H1 (cell line): Measurements from ENCODE around the gene PET100. TPM values are rescaled to one million over a fixed set of nuclear protein-coding genes. Genes with fewer than 3 reads are reported as not detected.

Source experiments
- CTCF ChIA-PET: fragments of 300-600 bp; sonication (Branson Sonifier 250); formaldehyde crosslinking; loops from one replicate; lab custom pipeline; 2021; ENCODE audit not compliant: partially characterized antibody; lab: Charles Lee
- POLR2A ChIA-PET: fragments of 300-600 bp; sonication (Branson Sonifier 250); formaldehyde crosslinking; loops from one replicate; lab custom pipeline; 2021; ENCODE audit warnings: inconsistent platforms; ENCODE audit not compliant: partially characterized antibody; lab: Charles Lee
- DNase-seq, 2 experiments: peaks; one replicate each; pipeline versions ENCODE4 v3.0.0 to v3.0.0-alpha.2; 2010 to 2022; ENCODE audit warnings: low spot score in 2 of 2, low read depth in 1 of 2, mixed read lengths in 1 of 2
- FAIRE-seq: peaks from 2 replicates; lab custom pipeline; 2011; peaks lifted over from hg19 to GRCh38; lab: Jason Lieb, UNC
- H2AFZ ChIP-seq: 2 replicates; pipeline ENCODE4 v1.8.1; 2012; ENCODE audit warnings: low read length, inconsistent platforms
- H2AK5ac ChIP-seq: 2 replicates; pipeline ENCODE4 v1.6.1; 2013; ENCODE audit warnings: low read depth, low read length
- H2BK120ac ChIP-seq: replicated peaks from 2 replicates; pipeline ENCODE3; 2013; ENCODE audit warnings: low read depth, low read length, inconsistent platforms
- H2BK12ac ChIP-seq: 2 replicates; pipeline ENCODE4 v1.6.1; 2013; ENCODE audit warnings: low read depth, low read length
- H2BK15ac ChIP-seq: 2 replicates; pipeline ENCODE4 v1.6.1; 2013; ENCODE audit warnings: low read length
- H2BK20ac ChIP-seq: 2 replicates; pipeline ENCODE4 v1.6.1; 2013; ENCODE audit warnings: low read length
- H2BK5ac ChIP-seq: 2 replicates; pipeline ENCODE4 v1.6.1; 2013; ENCODE audit warnings: low read depth, low read length
- H3K14ac ChIP-seq: 2 replicates; pipeline ENCODE4 v1.6.1; 2013; ENCODE audit warnings: inconsistent platforms; ENCODE audit not compliant: insufficient read length
- H3K18ac ChIP-seq: 2 replicates; pipeline ENCODE4 v1.6.1; 2013; ENCODE audit warnings: low read length; ENCODE audit errors: extremely low read depth
- H3K23ac ChIP-seq: 2 replicates; pipeline ENCODE4 v1.6.1; 2013; ENCODE audit warnings: inconsistent platforms; ENCODE audit not compliant: insufficient read length
- H3K23me2 ChIP-seq: 2 replicates; pipeline ENCODE4 v1.6.1; 2013; ENCODE audit warnings: low read depth, low read length
- H3K27ac ChIP-seq: 2 replicates; pipeline ENCODE4 v1.6.1; 2011; ENCODE audit warnings: low read depth, low read length, inconsistent platforms
- H3K27me3 ChIP-seq, 4 experiments: replicated peaks in 1 of 4; 1 replicate in 1 of 4; 2 replicates in 3 of 4; pipeline versions ENCODE4 v1.6.1 to v1.8.1; 2011 to 2013; ENCODE audit warnings: low read length in 3 of 4, mild to moderate bottlenecking in 3 of 4, inconsistent platforms in 2 of 4, mixed read lengths in 2 of 4, moderate library complexity in 1 of 4; ENCODE audit not compliant: control insufficient read depth in 3 of 4, insufficient read depth in 3 of 4; ENCODE audit errors: extremely low read depth in 1 of 4
- H3K36me3 ChIP-seq, 4 experiments: 2 replicates each; pipeline versions ENCODE4 v1.6.1 to v1.8.1; 2011 to 2013; ENCODE audit warnings: mild to moderate bottlenecking in 4 of 4, low read length in 3 of 4, moderate library complexity in 2 of 4, control low read depth in 1 of 4, inconsistent platforms in 1 of 4; ENCODE audit not compliant: insufficient read depth in 4 of 4, control insufficient read depth in 2 of 4
- H3K4ac ChIP-seq: replicated peaks from 2 replicates; pipeline ENCODE3; 2013; ENCODE audit warnings: low read length, low read depth, mixed read lengths, inconsistent platforms; ENCODE audit not compliant: insufficient read length
- H3K4me1 ChIP-seq, 4 experiments: replicated peaks in 1 of 4; 1 replicate in 1 of 4; 2 replicates in 3 of 4; pipeline versions ENCODE4 v1.6.1 to v1.8.1; 2011 to 2013; ENCODE audit warnings: low read length in 3 of 4, inconsistent platforms in 2 of 4, mixed read lengths in 1 of 4; ENCODE audit not compliant: insufficient read depth in 4 of 4, control insufficient read depth in 3 of 4
- H3K4me2 ChIP-seq, 2 experiments: 2 replicates each; pipeline versions ENCODE4 v1.6.1 to v1.8.1; 2011 to 2013; ENCODE audit warnings: low read depth in 2 of 2, low read length in 2 of 2, control low read depth in 1 of 2, inconsistent platforms in 1 of 2, mild to moderate bottlenecking in 1 of 2; ENCODE audit not compliant: insufficient read depth in 1 of 2
- H3K4me3 ChIP-seq, 4 experiments: fragments of 200-600, 300-600 bp in 1 of 4; sonication (generic), shearing (Covaris generic), sonication (Bioruptor Twin) in 1 of 4; 2 replicates each; pipeline versions ENCODE4 v1.5.1 to v1.8.1; 2011 to 2016; ENCODE audit warnings: low read length in 4 of 4, low read depth in 3 of 4, control low read depth in 2 of 4, inconsistent platforms in 2 of 4, mild to moderate bottlenecking in 2 of 4, mixed read lengths in 1 of 4, moderate library complexity in 1 of 4; ENCODE audit not compliant: insufficient read depth in 2 of 4; ENCODE audit errors: extremely low read depth in 1 of 4
- H3K56ac ChIP-seq: replicated peaks from 2 replicates; pipeline ENCODE3; 2013; ENCODE audit warnings: low read depth, mild to moderate bottlenecking, mixed read lengths, low read length, inconsistent platforms; ENCODE audit not compliant: insufficient read length
- H3K79me1 ChIP-seq: 2 replicates; pipeline ENCODE4 v1.6.1; 2013; ENCODE audit warnings: low read depth, low read length, control low read depth
- H3K79me2 ChIP-seq, 2 experiments: 2 replicates each; pipeline versions ENCODE4 v1.6.1 to v1.8.1; 2012 to 2013; ENCODE audit warnings: low read length in 2 of 2, mild to moderate bottlenecking in 2 of 2, inconsistent platforms in 1 of 2; ENCODE audit not compliant: insufficient read depth in 2 of 2, control insufficient read depth in 1 of 2
- H3K9ac ChIP-seq, 4 experiments: replicated peaks in 1 of 4; 1 replicate in 1 of 4; 2 replicates in 3 of 4; pipeline versions ENCODE4 v1.6.1 to v1.8.1; 2011 to 2013; ENCODE audit warnings: low read depth in 3 of 4, low read length in 3 of 4, control low read depth in 2 of 4, mild to moderate bottlenecking in 2 of 4, moderate library complexity in 2 of 4, inconsistent platforms in 1 of 4; ENCODE audit errors: extremely low read depth in 1 of 4
- H3K9me3 ChIP-seq, 2 experiments: 2 replicates each; pipeline versions ENCODE4 v1.6.1 to v1.8.1; 2012 to 2013; ENCODE audit warnings: mild to moderate bottlenecking in 2 of 2, moderate library complexity in 2 of 2, control low read depth in 1 of 2, inconsistent platforms in 1 of 2, low read depth in 1 of 2, low read length in 1 of 2, mixed read lengths in 1 of 2; ENCODE audit not compliant: insufficient read depth in 2 of 2
- H4K20me1 ChIP-seq, 2 experiments: replicated peaks in 1 of 2; 2 replicates each; pipeline versions ENCODE3 to v1.8.1; 2011 to 2013; ENCODE audit warnings: inconsistent platforms in 2 of 2, low read length in 2 of 2, mild to moderate bottlenecking in 1 of 2; ENCODE audit not compliant: insufficient read depth in 2 of 2, control insufficient read depth in 1 of 2
- H4K5ac ChIP-seq: 2 replicates; pipeline ENCODE4 v1.6.1; 2013; ENCODE audit warnings: low read length, low read depth, mixed read lengths, inconsistent platforms; ENCODE audit not compliant: insufficient read length
- H4K8ac ChIP-seq: 2 replicates; pipeline ENCODE4 v1.8.0; 2013; ENCODE audit warnings: mild to moderate bottlenecking, moderate library complexity, low read length, inconsistent platforms; ENCODE audit not compliant: insufficient read depth; ENCODE audit errors: extremely low read depth
- H4K91ac ChIP-seq: replicated peaks from 2 replicates; pipeline ENCODE3; 2013; ENCODE audit warnings: low read length, mixed read lengths, inconsistent platforms; ENCODE audit not compliant: insufficient read length
- CTBP2 ChIP-seq: IDR thresholded peaks from 2 replicates; pipeline ENCODE4 v1.7.0; 2011; ENCODE audit warnings: borderline replicate concordance, mild to moderate bottlenecking, moderate library complexity, mixed read lengths, low read length; ENCODE audit not compliant: insufficient read depth, insufficient read length
- FOSL1 ChIP-seq: IDR thresholded peaks from 2 replicates; pipeline ENCODE4 v1.6.1; 2011; ENCODE audit warnings: mild to moderate bottlenecking, low read depth, low read length, moderate library complexity; ENCODE audit not compliant: insufficient read depth
- KDM5A ChIP-seq: fragments of 200-600 bp; IDR thresholded peaks from 2 replicates; pipeline ENCODE4 v1.7.1; 2012; ENCODE audit warnings: mild to moderate bottlenecking, low read length, inconsistent platforms, mixed read lengths
- NRF1 ChIP-seq: IDR thresholded peaks from 2 replicates; pipeline ENCODE4 v1.6.1; 2011; ENCODE audit warnings: mild to moderate bottlenecking, low read depth, low read length, improper control_type of control experiment
- POLR2A ChIP-seq, 2 experiments: IDR thresholded peaks; 1 replicate in 1 of 2; 2 replicates in 1 of 2; pipeline ENCODE4 v1.6.1; 2011; ENCODE audit warnings: low read depth in 2 of 2, low read length in 2 of 2, mild to moderate bottlenecking in 2 of 2; ENCODE audit errors: control extremely low read depth in 1 of 2
- SIN3A ChIP-seq, 2 experiments: IDR thresholded peaks in 1 of 2; conservative IDR thresholded peaks in 1 of 2; 2 replicates each; pipeline ENCODE4 v1.6.1; 2011 to 2012; ENCODE audit warnings: low read length in 2 of 2, improper control_type of control experiment in 1 of 2, low read depth in 1 of 2, mild to moderate bottlenecking in 1 of 2
- SP2 ChIP-seq: IDR thresholded peaks from 2 replicates; pipeline ENCODE4 v1.6.1; 2012; ENCODE audit warnings: mild to moderate bottlenecking, low read length, inconsistent platforms
- SRF ChIP-seq: IDR thresholded peaks from 2 replicates; pipeline ENCODE4 v1.6.1; 2011; ENCODE audit warnings: mild to moderate bottlenecking, low read depth, low read length, moderate library complexity
- WGBS, 2 experiments: shearing (Covaris generic) in 1 of 2; methylation state at CpG; one replicate each; pipeline versions ENCODE4 v1.1.6 to v1.1.7; 2013 to 2015; ENCODE audit warnings: low lambda C conversion rate in 2 of 2, mixed read lengths in 2 of 2, inconsistent platforms in 1 of 2, low coverage in 1 of 2, missing lambda C conversion rate in 1 of 2; ENCODE audit not compliant: insufficient replicate concordance in 2 of 2, insufficient coverage in 1 of 2, insufficient read length in 1 of 2; ENCODE audit errors: extremely low coverage in 1 of 2, missing lambda C conversion rate in 1 of 2; 5-methylcytosine and 5-hydroxymethylcytosine counted together
- polyA plus RNA-seq, 7 experiments: library from polyadenylated mRNA; depleted of rRNA in 3 of 7; stranded (reverse) in 5 of 7; unstranded in 2 of 7; fragments of >200 nt in 5 of 7; fragments of 200-250 nt in 2 of 7; gene quantifications; 1 replicate in 5 of 7; 2 replicates in 1 of 7; 4 replicates in 1 of 7; pipeline versions ENCODE4 v1.2.1 to v1.2.3, GENCODE V29; 2011 to 2013; ENCODE audit warnings: missing spikeins in 2 of 7, mixed read lengths in 2 of 7
- total RNA-seq: library from RNA; stranded (reverse); fragmentation: NEBNext Ultra II Directional; extraction: Animal tissue kit (Norgen Biotek cat#: 25700); gene quantifications from 2 replicates; pipeline ENCODE4 v1.2.1, GENCODE V29; 2021

PET100 gene
- total and polyA plus RNA-seq, 2 of the 8 experiments (the other 6 are each of a cell fraction or from before 2014, with no cell fraction given), result 80.8 to 105 TPM

DNA sequence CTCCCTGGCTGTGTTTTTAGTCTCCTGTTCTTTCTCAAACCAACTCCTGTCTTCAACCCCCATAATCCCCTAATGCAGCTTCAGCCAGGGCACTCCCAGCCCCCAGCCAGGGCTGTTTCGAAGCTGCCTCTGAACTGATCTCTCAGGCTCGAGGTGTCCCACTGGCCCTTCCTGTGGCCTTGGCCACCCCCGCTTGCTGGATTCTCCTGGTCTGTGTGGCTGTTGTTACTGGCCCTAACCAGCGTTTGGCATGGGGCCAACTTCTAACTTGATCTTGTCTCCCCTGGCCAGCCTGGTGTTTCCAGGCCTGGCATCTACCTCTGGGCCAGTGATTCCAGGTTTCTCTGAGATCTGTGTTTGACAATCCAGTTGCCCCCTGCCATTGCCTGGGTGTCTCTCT lies 11.2 kb upstream of the PET100 start:
- Histone ChIP-seq H3K56ac (no peak overlapping the region), H2BK5ac (no peak overlapping the region), H2BK15ac (no peak overlapping the region), H3K79me1 (no peaks in the 10 kb centered on the region; the same call in 1 of the 2 replicates), H2AFZ (no peak overlapping the region), H3K9ac (no peak overlapping the region), H3K23ac (no peak overlapping the region), H2AK5ac (no peak overlapping the region), H3K79me2 (no peaks in the 10 kb centered on the region), H4K20me1 (peaks cover 6 to 16% of the 10 kb centered on the region in 2 experiments), H3K36me3 (peaks cover 8 to 50% (median 25%) of the 10 kb centered on the region in 4 experiments; a peak in 6 of 8 replicates), H3K4me1 (no peaks in the 10 kb centered on the region), H3K27ac (no peak overlapping the region), H3K18ac (no peak overlapping the region), H3K4me3 (no peak overlapping the region), H4K91ac (no peak overlapping the region), H4K5ac (no peak overlapping the region), H3K9me3 (no peaks in the 10 kb centered on the region), H3K23me2 (no peaks in the 10 kb centered on the region), H2BK12ac (no peak overlapping the region), H3K4ac (no peak overlapping the region), H3K27me3 (no peaks in the 10 kb centered on the region), H3K14ac (no peak overlapping the region), H3K4me2 (no peak overlapping the region), H2BK20ac (no peak overlapping the region), H4K8ac (no peak overlapping the region; the same call in 1 of the 2 replicates), H2BK120ac (no peak overlapping the region)
- CTCF ChIA-PET, result interaction anchor here (0.6 to 1.1 kb wide), 2 partner anchors 61 to 243 kb away, joined by 3 read pairs; no protein-coding TSS in a partner anchor
- FAIRE-seq (no peak), DNase-seq (no peak)
- 92% methylated on average over 4 of the region's 4 CpGs; no CpG with 5 or more reads in 1 of the 2 experiments for WGBS, 2 experiments
- POLR2A ChIA-PET, result interaction anchor here (1.1 to 4.3 kb wide), 7 partner anchors 11 to 63 kb away, joined by 3 to 29 read pairs (median 5); partner anchors contain the start of genes PCP2, PET100 and XAB2
- TF ChIP-seq CTBP2, result no peak
- TF ChIP-seq NRF1, result no peak
- no peak for TF ChIP-seq FOSL1
- no peak for TF ChIP-seq SIN3A (conservative IDR thresholded peaks at IDR 0.05 in 1 of 2, IDR thresholded peaks at IDR 0.05 in 1 of 2; ENCODE audit: low read depth in 1 of 2, low read length in 2 of 2)
- TF ChIP-seq KDM5A, result no peak
- TF ChIP-seq POLR2A (IDR thresholded peaks at IDR 0.05; ENCODE audit: control extremely low read depth in 1 of 2, low read depth in 2 of 2, low read length in 2 of 2), result no peak
- TF ChIP-seq SP2, result no peak
- TF ChIP-seq SRF, result no peak
